Endothelial cell of umbilical vein (primary cell): Measurements from ENCODE around the gene TXNDC17. TPM values are rescaled to one million over a fixed set of nuclear protein-coding genes. Genes with fewer than 3 reads are reported as not detected.

ENCODE experiments used
- BruUV-seq: library from RNA; stranded (reverse); fragments of 400-500 nt; replicated peaks from 2 replicates; lab custom pipeline; 2021; lab: Mats Ljungman, UMichigan
- CTCF ChIA-PET: fragments of 300-600, 350-600 bp; sonication (Branson Sonifier 250); formaldehyde crosslinking; loops from one replicate; lab custom pipeline; 2021; ENCODE audit warnings: antibody characterized with exemption, inconsistent platforms; lab: Charles Lee
- POLR2A ChIA-PET: fragments of 300-600, 350-600 bp; sonication (Branson Sonifier 250); formaldehyde crosslinking; loops from one replicate; lab custom pipeline; 2021; ENCODE audit warnings: antibody characterized with exemption, inconsistent platforms; lab: Charles Lee
- DNase-seq: peaks from one replicate; pipeline ENCODE4 v3.0.0-alpha.2; 2011; ENCODE audit warnings: low read depth, low spot score
- FAIRE-seq: peaks from 2 replicates; lab custom pipeline; 2011; peaks lifted over from hg19 to GRCh38; lab: Jason Lieb, UNC
- H2AFZ ChIP-seq: 2 replicates; pipeline ENCODE4 v1.6.0; 2012; ENCODE audit warnings: low read depth, low read length, control low read depth, inconsistent platforms
- H3K27ac ChIP-seq: 2 replicates; pipeline ENCODE4 v1.5.1; 2011; ENCODE audit warnings: low read depth, mild to moderate bottlenecking, control low read depth, low read length, moderate library complexity; ENCODE audit not compliant: insufficient read depth
- H3K27me3 ChIP-seq, 2 experiments: 2 replicates each; pipeline versions ENCODE4 v1.6.0 to v1.6.1; 2011; ENCODE audit warnings: low read length in 2 of 2, mixed read lengths in 1 of 2; ENCODE audit not compliant: control insufficient read depth in 2 of 2, insufficient read depth in 2 of 2
- H3K36me3 ChIP-seq, 2 experiments: 2 replicates in 1 of 2; 3 replicates in 1 of 2; pipeline ENCODE4 v1.5.1; 2011; ENCODE audit warnings: low read length in 2 of 2, mild to moderate bottlenecking in 1 of 2, moderate library complexity in 1 of 2; ENCODE audit not compliant: control insufficient read depth in 2 of 2, insufficient read depth in 2 of 2; ENCODE audit errors: extremely low read depth in 1 of 2
- H3K4me1 ChIP-seq: 3 replicates; pipeline ENCODE4 v1.5.1; 2011; ENCODE audit warnings: mild to moderate bottlenecking, low read length; ENCODE audit not compliant: control insufficient read depth, insufficient read depth; ENCODE audit errors: extremely low read depth
- H3K4me2 ChIP-seq: 2 replicates; pipeline ENCODE4 v1.6.1; 2011; ENCODE audit warnings: low read length, control low read depth, mixed read lengths; ENCODE audit not compliant: insufficient read depth
- H3K4me3 ChIP-seq, 3 experiments: fragments of 200-600 bp in 1 of 3; sonication (generic), shearing (Covaris generic) in 1 of 3; replicated peaks in 1 of 3; 2 replicates each; pipeline ENCODE4 v1.5.1; 2011 to 2016; ENCODE audit warnings: control low read depth in 3 of 3, low read length in 3 of 3, mild to moderate bottlenecking in 2 of 3, inconsistent platforms in 1 of 3, low read depth in 1 of 3, moderate library complexity in 1 of 3; ENCODE audit not compliant: insufficient read depth in 1 of 3
- H3K79me2 ChIP-seq: 2 replicates; pipeline ENCODE4 v1.6.0; 2012; ENCODE audit warnings: low read length, inconsistent platforms; ENCODE audit not compliant: control insufficient read depth, insufficient read depth
- H3K9ac ChIP-seq: replicated peaks from 2 replicates; pipeline ENCODE3; 2011; ENCODE audit warnings: low read length, control low read depth; ENCODE audit not compliant: insufficient read depth; ENCODE audit errors: extremely low read depth
- H3K9me1 ChIP-seq: replicated peaks from 3 replicates; pipeline ENCODE4 v1.6.0; 2011; ENCODE audit warnings: mild to moderate bottlenecking, low read length; ENCODE audit not compliant: control insufficient read depth, insufficient read depth; ENCODE audit errors: extremely low read depth
- H3K9me3 ChIP-seq: replicated peaks from 2 replicates; pipeline ENCODE4 v1.5.1; 2012; ENCODE audit warnings: low read length, inconsistent platforms; ENCODE audit not compliant: control insufficient read depth, insufficient read depth
- H4K20me1 ChIP-seq: replicated peaks from 2 replicates; pipeline ENCODE3; 2011; ENCODE audit warnings: mild to moderate bottlenecking, low read length; ENCODE audit not compliant: control insufficient read depth, insufficient read depth; ENCODE audit errors: extremely low read depth
- CTCF ChIP-seq, 2 donors: IDR thresholded peaks; 1 replicate in 1 of 2; 2 replicates in 1 of 2; pipeline ENCODE4 v1.5.1; 2011; ENCODE audit warnings: low read length in 2 of 2, mild to moderate bottlenecking in 2 of 2, moderate library complexity in 2 of 2, control low read depth in 1 of 2, inconsistent platforms in 1 of 2, low read depth in 1 of 2; ENCODE audit not compliant: insufficient read depth in 1 of 2; ENCODE audit errors: extremely low read depth in 1 of 2
- FOS ChIP-seq: IDR thresholded peaks from 2 replicates; pipeline ENCODE4 v1.6.1; 2011; ENCODE audit warnings: mild to moderate bottlenecking, low read length, moderate library complexity, borderline replicate concordance; ENCODE audit not compliant: insufficient read depth
- GATA2 ChIP-seq: IDR thresholded peaks from 2 replicates; pipeline ENCODE4 v1.7.0; 2011; ENCODE audit warnings: low read depth, mild to moderate bottlenecking, moderate library complexity, mixed read lengths, low read length; ENCODE audit not compliant: insufficient read length, insufficient read depth
- MAX ChIP-seq: IDR thresholded peaks from 2 replicates; pipeline ENCODE4 v1.6.1; 2011; ENCODE audit not compliant: insufficient read depth, insufficient read length
- POLR2A ChIP-seq: IDR thresholded peaks from 2 replicates; pipeline ENCODE4 v1.6.1; 2012; ENCODE audit warnings: low read depth, mild to moderate bottlenecking, control low read depth, low read length
- dilution Hi-C: fragments of 300-500 bp; cut with MboI; formaldehyde crosslinking; loops from one replicate; pipeline ENCODE4 v1.15.0; 2019; ENCODE audit warnings: low sequenced_read_pairs; ENCODE audit not compliant: extremely low pct_ligation_motif_present
- intact Hi-C: fragments of 100-400 bp; cut with micrococcal nuclease; formaldehyde crosslinking; loops from one replicate; pipeline ENCODE4 v1.10.0; 2022
- polyA plus RNA-seq, 4 experiments: library from polyadenylated mRNA; depleted of rRNA in 3 of 4; stranded (reverse) in 3 of 4; unstranded in 1 of 4; fragments of >200 nt; gene quantifications; 2 replicates each; pipeline versions ENCODE4 v1.2.1 to v1.2.3, GENCODE V29; 2011 to 2012; ENCODE audit warnings: missing spikeins in 1 of 4
- total RNA-seq: library from RNA; stranded (reverse); gene quantifications from 2 replicates; pipeline ENCODE4 v1.2.3, GENCODE V29; 2021

The TXNDC17 gene
- total and polyA plus RNA-seq, 2 donors (not counting 3 experiments of a cell fraction or from before 2014, with no cell fraction given): 101 to 297 TPM

- DNase-seq (no peak), FAIRE-seq (peak; percentile 48)
- CTCF ChIA-PET: interaction anchor here (0.9 to 5.2 kb wide), 4 partner anchors 26 to 205 kb away, joined by 3 to 38 read pairs (median 3); no protein-coding TSS in a partner anchor
- Histone ChIP-seq H3K9me3 (no peaks in the 10 kb centered on the region), H3K27ac (peak overlapping the region; percentile 83), H3K4me1 (peaks cover 15% of the 10 kb centered on the region), H2AFZ (peak overlapping the region; percentile 99), H3K9ac (peak overlapping the region; percentile 68), H3K4me3 (peak overlapping the region; percentile 44 to 86 (median 70)), H3K36me3 (peaks cover 5% of the 10 kb centered on the region in 2 experiments), H4K20me1 (no peaks in the 10 kb centered on the region), H3K79me2 (peaks cover 40% of the 10 kb centered on the region), H3K9me1 (no peaks in the 10 kb centered on the region), H3K4me2 (peak overlapping the region; percentile 76), H3K27me3 (no peaks in the 10 kb centered on the region)
- intact Hi-C loops: loop anchor here (10.0 kb wide), 2 partner anchors 807 to 1057 kb away; partner anchors contain the start of gene NLRP1
- TF ChIP-seq FOS: no peak
- no peak for TF ChIP-seq CTCF (IDR thresholded peaks at IDR 0.05; ENCODE audit: extremely low read depth in 1 of 2, insufficient read depth in 1 of 2, low read depth in 1 of 2, low read length in 2 of 2)
- TF ChIP-seq POLR2A: peak; percentile 9
- no peak for TF ChIP-seq MAX
- TF ChIP-seq GATA2: no peak
- BruUV-seq: TSS peak; percentile 68
- dilution Hi-C loops: no loop called here
- POLR2A ChIA-PET: no interaction called here
Observed at GRCh38 chr17:6641247-6641863, 495 bp downstream of the TXNDC17 start.
